SJSA1 (cell line): ENCODE data around the gene SHCBP1L. TPM values are rescaled to one million over a fixed set of nuclear protein-coding genes. Genes with fewer than 3 reads are reported as not detected.

Experiments
- DNase-seq, 2 experiments: peaks; one replicate each; pipeline ENCODE4 v3.0.0-alpha.2; 2015 to 2020; ENCODE audit warnings: low spot score in 2 of 2, low read depth in 1 of 2
- H3K27ac ChIP-seq: fragments of 250-450 bp; sonication (Bioruptor Pico); 2 replicates; pipeline ENCODE4 v1.5.1; 2020; ENCODE audit warnings: mild to moderate bottlenecking, moderate library complexity
- H3K27me3 ChIP-seq: fragments of 250-450 bp; sonication (Bioruptor Pico); replicated peaks from 2 replicates; pipeline ENCODE4 v1.5.1; 2020; ENCODE audit warnings: mild to moderate bottlenecking, moderate library complexity
- H3K36me3 ChIP-seq: fragments of 250-450 bp; sonication (Bioruptor Pico); 2 replicates; pipeline ENCODE4 v1.5.1; 2020; ENCODE audit warnings: mild to moderate bottlenecking
- H3K4me1 ChIP-seq: fragments of 250-450 bp; sonication (Bioruptor Pico); replicated peaks from 2 replicates; pipeline ENCODE4 v1.6.1; 2021; ENCODE audit warnings: mild to moderate bottlenecking
- H3K4me3 ChIP-seq: fragments of 250-450 bp; sonication (Bioruptor Pico); 2 replicates; pipeline ENCODE4 v1.5.1; 2020; ENCODE audit warnings: mild to moderate bottlenecking
- H3K9me3 ChIP-seq: fragments of 250-450 bp; sonication (Bioruptor Pico); replicated peaks from 2 replicates; pipeline ENCODE4 v1.5.1; 2020; ENCODE audit warnings: mild to moderate bottlenecking
- total RNA-seq: library from RNA; depleted of rRNA; stranded (reverse); fragments of >200 nt; shearing (Covaris generic); gene quantifications from 2 replicates; pipeline ENCODE4 v1.2.3, GENCODE V29; 2014

SHCBP1L gene
- total RNA-seq, 1 experiment from 2014 or later, result not detected

GRCh38 chr1:182974506-182975191 lies 21.7 kb upstream of the SHCBP1L start:
- no peak overlapping the region for H3K4me3 ChIP-seq
- H3K9me3 ChIP-seq, result no peaks in the 10 kb centered on the region
- no peak overlapping the region for H3K27ac ChIP-seq
- H3K27me3 ChIP-seq, result no peaks in the 10 kb centered on the region
- no peak for DNase-seq
- no peaks in the 10 kb centered on the region for H3K4me1 ChIP-seq
- H3K36me3 ChIP-seq, result no peaks in the 10 kb centered on the region

DNA sequence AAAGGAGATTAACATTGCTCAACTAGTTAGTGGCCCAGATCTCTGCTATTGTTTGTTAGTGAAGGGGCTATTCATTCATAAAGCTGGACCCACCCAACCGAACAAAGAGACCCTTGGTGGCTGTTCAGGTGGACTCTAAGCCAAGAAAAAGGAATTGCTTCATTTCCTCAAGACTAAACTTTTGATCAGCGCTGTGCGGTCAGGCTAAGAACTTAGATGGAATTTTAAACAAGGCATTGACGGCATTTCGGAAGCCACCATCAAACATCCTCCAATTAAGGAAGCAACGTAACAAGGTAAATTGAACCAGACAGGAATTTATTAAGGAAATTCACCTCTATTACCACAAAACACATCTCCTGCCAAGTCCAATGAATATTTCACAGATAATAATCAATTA lies 19.9 kb upstream of the SHCBP1L start:
- Histone ChIP-seq H3K4me1 (peaks cover 11% of the 10 kb centered on the region), H3K36me3 (no peaks in the 10 kb centered on the region), H3K27me3 (no peaks in the 10 kb centered on the region), H3K4me3 (no peak overlapping the region), H3K9me3 (no peaks in the 10 kb centered on the region), H3K27ac (no peak overlapping the region)
- no peak for DNase-seq

GRCh38 chr1:182972231-182972630 lies 19.3 kb upstream of the SHCBP1L start:
- H3K36me3 ChIP-seq, result no peaks in the 10 kb centered on the region
- no peaks in the 10 kb centered on the region for H3K27me3 ChIP-seq
- peaks cover 11% of the 10 kb centered on the region for H3K4me1 ChIP-seq
- DNase-seq, result no peak
- no peak overlapping the region for H3K27ac ChIP-seq
- no peak overlapping the region for H3K4me3 ChIP-seq
- H3K9me3 ChIP-seq, result no peaks in the 10 kb centered on the region

- DNase-seq, result no peak
- Histone ChIP-seq H3K36me3 (no peaks in the 10 kb centered on the region), H3K9me3 (no peaks in the 10 kb centered on the region), H3K4me3 (no peak overlapping the region), H3K4me1 (peaks cover 11% of the 10 kb centered on the region), H3K27ac (no peak overlapping the region), H3K27me3 (no peaks in the 10 kb centered on the region)
These were observed 18.3 kb upstream of the SHCBP1L start for GRCh38 chr1:182971219-182971618.

GRCh38 chr1:182968836-182969734 lies 16.1 kb upstream of the SHCBP1L start:
- Histone ChIP-seq H3K4me1 (peaks cover 11% of the 10 kb centered on the region), H3K27ac (no peak overlapping the region), H3K9me3 (no peaks in the 10 kb centered on the region), H3K36me3 (no peaks in the 10 kb centered on the region), H3K4me3 (no peak overlapping the region), H3K27me3 (no peaks in the 10 kb centered on the region)
- no peak for DNase-seq

GRCh38 chr1:182968151-182968741 lies 15.3 kb upstream of the SHCBP1L start:
- H3K36me3 ChIP-seq, result no peaks in the 10 kb centered on the region
- peak in 1 of 2 experiments; percentile 23 for DNase-seq
- H3K27me3 ChIP-seq, result no peaks in the 10 kb centered on the region
- no peaks in the 10 kb centered on the region for H3K9me3 ChIP-seq
- H3K27ac ChIP-seq, result no peak overlapping the region
- H3K4me1 ChIP-seq, result peaks cover 11% of the 10 kb centered on the region
- H3K4me3 ChIP-seq, result no peak overlapping the region

GRCh38 chr1:182965861-182966260 lies 12.9 kb upstream of the SHCBP1L start:
- DNase-seq, result no peak
- Histone ChIP-seq H3K27ac (no peak overlapping the region), H3K36me3 (no peaks in the 10 kb centered on the region), H3K9me3 (no peaks in the 10 kb centered on the region), H3K4me1 (peaks cover 15% of the 10 kb centered on the region), H3K4me3 (no peak overlapping the region), H3K27me3 (no peaks in the 10 kb centered on the region)

- H3K9me3 ChIP-seq, result no peaks in the 10 kb centered on the region
- no peak for DNase-seq
- H3K4me1 ChIP-seq, result peaks cover 15% of the 10 kb centered on the region
- H3K36me3 ChIP-seq, result no peaks in the 10 kb centered on the region
- H3K4me3 ChIP-seq, result no peak overlapping the region
- H3K27me3 ChIP-seq, result no peaks in the 10 kb centered on the region
- H3K27ac ChIP-seq, result no peak overlapping the region
These were observed 12.1 kb upstream of the SHCBP1L start for GRCh38 chr1:182965096-182965495.

- peak; percentile 77 to 81 for DNase-seq
- H3K4me1 ChIP-seq, result peaks cover 4% of the 10 kb centered on the region
- H3K27ac ChIP-seq, result peak overlapping the region; percentile 40
- H3K4me3 ChIP-seq, result peak overlapping the region; percentile 27
- H3K36me3 ChIP-seq, result no peaks in the 10 kb centered on the region
- no peaks in the 10 kb centered on the region for H3K9me3 ChIP-seq
- no peaks in the 10 kb centered on the region for H3K27me3 ChIP-seq
These were observed 9.7 kb upstream of the SHCBP1L start for GRCh38 chr1:182962554-182963115.

- no peak for DNase-seq
- Histone ChIP-seq H3K4me3 (no peak overlapping the region), H3K27me3 (no peaks in the 10 kb centered on the region), H3K4me1 (peaks cover 21% of the 10 kb centered on the region), H3K9me3 (no peaks in the 10 kb centered on the region), H3K27ac (no peak overlapping the region), H3K36me3 (no peaks in the 10 kb centered on the region)
These were observed 7.1 kb upstream of the SHCBP1L start for GRCh38 chr1:182960046-182960445.

DNA sequence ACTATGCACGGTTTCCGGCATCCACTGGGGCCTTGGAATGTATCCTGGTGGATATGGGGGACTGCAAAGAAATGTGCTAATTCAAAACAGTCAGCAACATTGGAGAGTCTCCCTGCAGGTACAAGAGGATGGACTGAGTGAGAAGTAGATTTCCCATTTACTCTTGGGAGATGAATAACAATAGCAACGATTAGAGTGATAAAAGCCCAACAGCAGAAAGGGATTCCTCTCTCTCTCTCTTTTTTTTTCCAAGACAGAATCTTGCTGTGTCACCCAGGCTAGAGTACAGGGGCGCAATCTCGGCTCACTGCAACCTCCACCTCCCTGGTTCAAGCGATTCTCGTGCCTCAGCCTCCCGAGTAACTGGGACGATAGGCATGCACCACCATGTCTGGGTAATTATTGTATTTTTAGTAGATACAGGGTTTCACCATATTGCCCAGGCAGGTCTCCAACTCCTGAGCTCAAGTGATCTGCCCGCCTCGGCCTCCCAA lies 5.0 kb upstream of the SHCBP1L start:
- Histone ChIP-seq H3K4me3 (no peak overlapping the region), H3K9me3 (no peaks in the 10 kb centered on the region), H3K36me3 (no peaks in the 10 kb centered on the region), H3K27ac (no peak overlapping the region), H3K27me3 (no peaks in the 10 kb centered on the region), H3K4me1 (peaks cover 19% of the 10 kb centered on the region)
- DNase-seq, result no peak

DNA sequence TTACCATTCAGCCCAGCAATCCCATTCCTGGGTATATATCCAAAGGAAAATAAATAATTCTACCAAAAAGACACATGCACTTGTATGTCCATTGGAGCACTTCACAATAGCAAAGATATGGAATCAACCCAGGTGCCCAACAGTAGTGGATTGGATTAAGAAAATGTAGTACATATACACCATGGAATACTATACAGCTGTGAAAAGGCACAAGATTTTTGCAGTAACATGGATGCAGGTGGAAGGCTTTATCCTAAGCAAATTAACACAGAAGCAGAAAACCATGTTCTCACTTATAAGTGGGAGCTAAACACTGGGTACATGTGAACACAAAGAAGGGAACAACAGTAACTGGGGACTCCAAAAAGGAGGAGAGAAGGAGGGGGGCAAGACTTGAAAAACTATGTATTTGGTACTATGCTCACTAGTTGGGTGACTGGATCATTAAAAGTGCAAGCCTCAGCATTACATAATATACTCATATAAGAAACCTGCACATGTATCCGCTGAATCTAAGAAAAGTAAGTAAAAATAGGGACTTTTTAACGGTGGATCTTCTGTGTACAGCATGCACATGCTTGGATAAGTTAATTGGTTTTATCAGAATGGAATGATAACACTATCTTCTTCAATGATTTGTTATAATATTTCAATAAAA lies 3.9 kb upstream of the SHCBP1L start:
- no peaks in the 10 kb centered on the region for H3K27me3 ChIP-seq
- no peaks in the 10 kb centered on the region for H3K9me3 ChIP-seq
- peak overlapping the region; percentile 48 for H3K27ac ChIP-seq
- H3K4me3 ChIP-seq, result no peak overlapping the region
- H3K36me3 ChIP-seq, result no peaks in the 10 kb centered on the region
- no peak for DNase-seq
- H3K4me1 ChIP-seq, result peaks cover 16% of the 10 kb centered on the region
